Muscle of arm (tissue), 12 donors: ENCODE data around the gene POLA2. TPM values are rescaled to one million over a fixed set of nuclear protein-coding genes. Genes with fewer than 3 reads are reported as not detected.
"Not testable (repeated sequence)": the region's sequence is repeated elsewhere in the genome, so short reads cannot be mapped to it uniquely, and the experiment has no call there.

Experiments
- DNase-seq: peaks from one replicate; pipeline ENCODE4 v3.0.0-alpha.2; 2013
- polyA plus RNA-seq, 12 donors: library from polyadenylated mRNA; unstranded; fragments of 120-200 nt; gene quantifications; one replicate each; pipeline ENCODE4 v1.2.1, GENCODE V29; 2013; ENCODE audit not compliant: insufficient read length in 12 of 12

The POLA2 gene
- polyA plus RNA-seq, 12 donors: 30.7 to 52.6 (median 39.3) TPM; not detected in 1

GRCh38 chr11:65325435-65325834 lies 63.7 kb downstream of the POLA2 start:
- DNase-seq: no peak

- no peak for DNase-seq
Measured at GRCh38 chr11:65327021-65327420, 65.3 kb downstream of the POLA2 start.

DNA sequence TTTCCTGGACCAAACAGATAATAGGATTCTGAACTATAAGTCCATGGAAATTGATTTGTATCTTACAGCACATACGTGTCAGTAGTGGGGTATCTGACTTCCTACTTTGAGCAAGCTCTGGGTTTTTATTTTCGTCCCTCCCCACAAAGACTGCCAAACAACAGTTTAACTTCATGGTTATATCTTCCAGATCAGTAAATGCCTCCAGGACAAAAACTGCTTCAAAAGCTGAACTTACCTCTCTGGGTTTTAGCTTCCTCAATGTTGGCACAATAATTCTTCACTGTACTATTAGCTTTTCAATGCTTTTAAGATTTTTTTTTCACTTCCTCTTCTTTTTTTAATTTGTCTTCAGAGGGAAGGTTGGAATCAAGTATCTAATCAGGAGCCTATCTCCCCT lies 67.7 kb downstream of the POLA2 start:
- no peak for DNase-seq

DNA sequence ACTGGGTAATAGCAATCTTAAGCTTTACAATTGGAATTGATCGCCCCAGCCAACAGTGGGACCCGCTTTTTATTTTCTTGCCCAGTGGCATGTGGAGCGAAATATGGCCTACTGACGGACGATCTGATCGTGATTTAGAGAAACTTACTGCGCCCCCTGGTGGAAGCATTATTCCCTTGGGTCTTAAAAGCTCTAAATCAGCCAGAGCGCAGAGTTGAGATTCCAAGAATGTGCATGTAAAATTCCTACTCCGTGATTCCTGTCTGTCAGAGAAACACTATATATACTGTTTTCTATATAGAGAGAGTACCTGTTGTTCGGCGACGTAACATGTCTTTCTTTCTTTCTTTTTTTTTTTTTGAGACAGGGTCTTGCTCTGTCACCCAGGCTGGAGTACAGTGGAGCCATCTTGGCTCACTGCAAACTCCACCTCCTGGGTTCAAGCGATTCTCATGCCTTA lies 68.2 kb downstream of the POLA2 start:
- peak; percentile 93 for DNase-seq

DNA sequence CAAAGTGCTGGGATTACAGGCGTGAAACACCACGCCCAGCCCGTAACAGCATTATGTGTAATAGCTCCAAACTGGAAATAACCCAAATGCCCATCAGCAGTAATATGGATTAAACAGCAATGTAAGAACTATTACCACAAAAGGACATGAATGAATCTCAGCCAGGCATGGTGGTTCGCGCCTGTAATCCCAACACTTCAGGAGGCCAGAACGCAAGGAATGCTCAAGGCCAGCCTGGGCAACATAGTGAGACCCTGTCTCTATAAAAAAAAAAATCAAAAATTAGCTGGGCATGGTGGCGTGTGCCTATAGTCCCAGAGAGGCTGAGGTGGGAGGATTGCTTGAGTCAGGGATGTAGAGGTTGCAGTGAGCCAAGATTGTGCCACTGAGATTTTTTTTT lies 68.8 kb downstream of the POLA2 start:
- DNase-seq: no peak

- DNase-seq: not testable (repeated sequence)
Measured at GRCh38 chr11:65332591-65332990, 70.8 kb downstream of the POLA2 start.

GRCh38 chr11:65334696-65335295 lies 73.0 kb downstream of the POLA2 start:
- DNase-seq: no peak

GRCh38 chr11:65338676-65339075 lies 76.9 kb downstream of the POLA2 start:
- DNase-seq: no peak

- DNase-seq: no peak
Measured at GRCh38 chr11:65340226-65340625, 78.5 kb downstream of the POLA2 start.

DNA sequence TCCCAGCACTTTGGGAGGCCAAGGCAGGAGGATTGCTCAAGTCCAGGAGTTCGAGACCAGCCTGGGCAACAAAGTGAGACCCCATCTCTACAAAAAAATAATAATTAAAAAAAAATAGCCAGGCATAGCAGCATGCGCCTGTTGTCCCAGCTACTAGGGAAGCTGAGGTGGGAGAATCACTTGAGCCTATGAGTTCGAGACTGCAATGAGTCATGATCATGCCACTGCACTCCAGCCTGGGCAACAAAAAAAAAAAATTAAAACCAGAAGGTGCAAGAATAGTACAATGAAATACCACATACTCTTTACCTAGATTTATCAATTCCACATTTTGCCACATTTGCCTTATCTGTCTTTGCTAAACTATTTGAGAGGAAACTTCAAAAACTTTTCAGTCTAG lies 80.1 kb downstream of the POLA2 start:
- DNase-seq: no peak

Other genes with a start within 250 kb of the POLA2 start
- 100 to 1,000 TPM in 1 of 12 donors, 10 to 100 TPM in 10, not detected in 1; 59.8 to 130 (median 72.3) TPM for gene ARL2, start 247.8 kb upstream of the POLA2 start, polyA plus RNA-seq
- gene SNX15, start 234.5 kb upstream of the POLA2 start, polyA plus RNA-seq: 10 to 100 TPM in 11 of 12 donors, not detected in 1; 16.1 to 28.5 (median 20.4) TPM
- 10 to 100 TPM in 6 of 12 donors, 1 to 10 TPM in 5, not detected in 1; 7.7 to 19.5 (median 10.4) TPM for gene SAC3D1, start 220.8 kb upstream of the POLA2 start, polyA plus RNA-seq
- gene NAALADL1, start 203.4 kb upstream of the POLA2 start, polyA plus RNA-seq: 10 to 100 TPM in 2 of 12 donors, 1 to 10 TPM in 9, not detected in 1; 5.1 to 26.1 (median 7.8) TPM
- 10 to 100 TPM in 6 of 12 donors, 1 to 10 TPM in 5, not detected in 1; 7.1 to 15.8 (median 11.0) TPM for gene CDCA5, start 177.9 kb upstream of the POLA2 start, polyA plus RNA-seq
- 10 to 100 TPM in 11 of 12 donors, not detected in 1; 17.1 to 37.9 (median 21.0) TPM for gene ZFPL1, start 177.7 kb upstream of the POLA2 start, polyA plus RNA-seq
- 100 to 1,000 TPM in 4 of 12 donors, 10 to 100 TPM in 7, not detected in 1; 83.5 to 141 (median 95.8) TPM for gene VPS51, start 165.7 kb upstream of the POLA2 start, polyA plus RNA-seq
- 10 to 100 TPM in 7 of 12 donors, 1 to 10 TPM in 4, not detected in 1; 6.1 to 59.2 (median 11.3) TPM for gene TM7SF2, start 150.1 kb upstream of the POLA2 start, polyA plus RNA-seq
- gene ZNHIT2, start 144.3 kb upstream of the POLA2 start, polyA plus RNA-seq: 1 to 10 TPM in 10 of 12 donors, not detected in 2; 2.6 to 6.6 (median 3.7) TPM
- gene FAU, start 139.8 kb upstream of the POLA2 start, polyA plus RNA-seq: 100 to 1,000 TPM in 11 of 12 donors, not detected in 1; 680 to 974 (median 806) TPM
- gene MRPL49, start 139.6 kb upstream of the POLA2 start, polyA plus RNA-seq: 10 to 100 TPM in 11 of 12 donors, not detected in 1; 22.3 to 45.7 (median 25.1) TPM
- gene SYVN1, start 127.4 kb upstream of the POLA2 start, polyA plus RNA-seq: 10 to 100 TPM in 11 of 12 donors, not detected in 1; 36.7 to 53.3 (median 45.5) TPM
- gene SPDYC, start 91.7 kb upstream of the POLA2 start, polyA plus RNA-seq: under 1 TPM in 1 of 12 donors, not detected in 11; 0.17 TPM
- gene CAPN1, start 80.0 kb upstream of the POLA2 start, polyA plus RNA-seq: 100 to 1,000 TPM in 2 of 12 donors, 10 to 100 TPM in 9, not detected in 1; 64.7 to 140 (median 73.6) TPM
- 10 to 100 TPM in 11 of 12 donors, not detected in 1; 19.6 to 38.6 (median 27.5) TPM for gene CDC42EP2, start 52.9 kb downstream of the POLA2 start, polyA plus RNA-seq
- 10 to 100 TPM in 11 of 12 donors, not detected in 1; 40.1 to 70.2 (median 51.2) TPM for gene DPF2, start 71.9 kb downstream of the POLA2 start, polyA plus RNA-seq
- under 1 TPM in 9 of 12 donors, not detected in 3; 0.11 to 0.30 (median 0.24) TPM for gene TIGD3, start 92.8 kb downstream of the POLA2 start, polyA plus RNA-seq
- gene SLC25A45, start 120.7 kb downstream of the POLA2 start, polyA plus RNA-seq: 10 to 100 TPM in 1 of 12 donors, 1 to 10 TPM in 10, not detected in 1; 4.2 to 13.5 (median 7.0) TPM
- 10 to 100 TPM in 5 of 12 donors, 1 to 10 TPM in 6, not detected in 1; 7.2 to 18.0 (median 9.8) TPM for gene FRMD8, start 124.7 kb downstream of the POLA2 start, polyA plus RNA-seq
- gene NEAT1, start 160.8 kb downstream of the POLA2 start, polyA plus RNA-seq: 100 to 1,000 TPM in 5 of 12 donors, 10 to 100 TPM in 7; 34.5 to 182 (median 65.4) TPM
- gene MALAT1, start 237.1 kb downstream of the POLA2 start, polyA plus RNA-seq: 100 to 1,000 TPM; 102 to 554 (median 247) TPM